ENCODE data around the gene ATXN7L1. TPM values are rescaled to one million over a fixed set of nuclear protein-coding genes. Genes with fewer than 3 reads are reported as not detected.
A peak's percentile ranks its signal among the peaks of the same experiment; 100 is the strongest.

Gene ATXN7L1
- total and polyA plus RNA-seq, 2 of the 13 experiments (the other 11 are each of a cell fraction or from before 2014, with no cell fraction given) = 4.1 to 7.8 TPM

DNA sequence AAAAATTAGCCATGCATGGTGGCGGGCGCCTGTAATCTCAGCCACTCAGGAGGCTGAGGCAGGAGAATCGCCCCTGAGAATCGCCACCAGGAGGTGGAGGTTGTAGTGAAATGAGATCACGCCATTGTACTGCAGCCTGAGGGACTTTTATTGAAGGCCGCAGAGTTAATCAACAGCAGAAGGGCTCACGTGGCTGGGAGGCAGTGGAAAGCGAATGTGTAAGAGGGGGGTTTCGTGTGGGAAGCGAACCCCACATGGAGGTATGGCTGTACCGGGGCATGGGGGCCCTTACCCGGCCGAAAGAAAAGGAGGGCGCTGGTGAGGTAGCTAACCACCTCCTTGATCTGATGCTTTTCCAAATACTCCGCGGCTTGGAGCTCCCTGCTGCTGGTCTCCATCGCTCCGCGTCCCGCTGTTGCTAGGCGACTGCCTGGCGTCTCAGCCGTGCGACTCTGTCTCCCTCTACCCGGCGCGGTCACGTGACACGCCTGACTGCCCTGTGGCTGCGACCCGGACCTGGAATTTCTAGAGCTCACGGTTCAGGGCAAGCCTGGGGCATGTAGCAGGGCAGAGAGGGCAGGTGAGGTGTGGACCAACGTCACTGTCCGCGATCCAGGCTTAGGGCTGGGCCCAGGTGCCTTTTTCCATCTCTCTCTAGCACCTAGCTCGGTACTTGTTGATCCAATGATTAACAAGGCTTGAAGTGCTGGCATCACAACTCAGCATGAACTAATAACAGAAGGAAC is 295.2 kb downstream of the ATXN7L1 start, which contains the start of gene EFCAB10 (continued):
- TF ChIP-seq CREM (IDR thresholded peaks at IDR 0.05) (peak; percentile 21; the same call in 1 of the 2 replicates), CREM (CRISPR knock-in tag; IDR thresholded peaks at IDR 0.05) (no peak), KLF6 (CRISPR knock-in tag; IDR thresholded peaks at IDR 0.05) (0 out of 2 replicates have a peak, but pooled peaks have one; percentile 43), POLR2G (IDR thresholded peaks at IDR 0.05; ENCODE audit: low read depth, low read length) (no peak), HMG20A (CRISPR knock-in tag; IDR thresholded peaks at IDR 0.05; ENCODE audit: borderline replicate concordance) (no peak), ZNF788 (CRISPR knock-in tag; IDR thresholded peaks at IDR 0.05; ENCODE audit: borderline replicate concordance) (peak; percentile 34; the same call in 1 of the 2 replicates), CC2D1A (CRISPR knock-in tag; IDR thresholded peaks at IDR 0.05) (no peak), ZNF652 (CRISPR knock-in tag; IDR thresholded peaks at IDR 0.05; ENCODE audit: borderline replicate concordance, low read depth) (no peak), MIER3 (CRISPR knock-in tag; IDR thresholded peaks at IDR 0.05; ENCODE audit: borderline replicate concordance) (no peak), ZC3H13 (CRISPR knock-in tag; IDR thresholded peaks at IDR 0.05) (no peak), ZNF3 (CRISPR knock-in tag; IDR thresholded peaks at IDR 0.05) (no peak), PITX1 (CRISPR knock-in tag; IDR thresholded peaks at IDR 0.05) (0 out of 2 replicates have a peak, but pooled peaks have one; percentile 18), SUZ12 (IDR thresholded peaks at IDR 0.05; ENCODE audit: low read depth, low read length) (no peak), HDAC1 (CRISPR knock-in tag; IDR thresholded peaks at IDR 0.05) (peak; percentile 68; the same call in 1 of the 2 replicates), NR3C1 (CRISPR knock-in tag; IDR thresholded peaks at IDR 0.05) (no peak), ISL2 (CRISPR knock-in tag; IDR thresholded peaks at IDR 0.05) (no peak)
- TF ChIP-seq, protein P1, sequence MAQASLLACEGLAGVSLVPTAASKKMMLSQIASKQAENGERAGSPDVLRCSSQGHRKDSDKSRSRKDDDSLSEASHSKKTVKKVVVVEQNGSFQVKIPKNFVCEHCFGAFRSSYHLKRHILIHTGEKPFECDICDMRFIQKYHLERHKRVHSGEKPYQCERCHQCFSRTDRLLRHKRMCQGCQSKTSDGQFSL (CRISPR knock-in tag; IDR thresholded peaks at IDR 0.05) = no peak
- TF ChIP-seq, protein P2, sequence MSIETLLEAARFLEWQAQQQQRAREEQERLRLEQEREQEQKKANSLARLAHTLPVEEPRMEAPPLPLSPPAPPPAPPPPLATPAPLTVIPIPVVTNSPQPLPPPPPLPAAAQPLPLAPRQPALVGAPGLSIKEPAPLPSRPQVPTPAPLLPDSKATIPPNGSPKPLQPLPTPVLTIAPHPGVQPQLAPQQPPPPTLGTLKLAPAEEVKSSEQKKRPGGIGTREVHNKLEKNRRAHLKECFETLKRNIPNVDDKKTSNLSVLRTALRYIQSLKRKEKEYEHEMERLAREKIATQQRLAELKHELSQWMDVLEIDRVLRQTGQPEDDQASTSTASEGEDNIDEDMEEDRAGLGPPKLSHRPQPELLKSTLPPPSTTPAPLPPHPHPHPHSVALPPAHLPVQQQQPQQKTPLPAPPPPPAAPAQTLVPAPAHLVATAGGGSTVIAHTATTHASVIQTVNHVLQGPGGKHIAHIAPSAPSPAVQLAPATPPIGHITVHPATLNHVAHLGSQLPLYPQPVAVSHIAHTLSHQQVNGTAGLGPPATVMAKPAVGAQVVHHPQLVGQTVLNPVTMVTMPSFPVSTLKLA (IDR thresholded peaks at IDR 0.05) = no peak
- TF ChIP-seq, protein P3, sequence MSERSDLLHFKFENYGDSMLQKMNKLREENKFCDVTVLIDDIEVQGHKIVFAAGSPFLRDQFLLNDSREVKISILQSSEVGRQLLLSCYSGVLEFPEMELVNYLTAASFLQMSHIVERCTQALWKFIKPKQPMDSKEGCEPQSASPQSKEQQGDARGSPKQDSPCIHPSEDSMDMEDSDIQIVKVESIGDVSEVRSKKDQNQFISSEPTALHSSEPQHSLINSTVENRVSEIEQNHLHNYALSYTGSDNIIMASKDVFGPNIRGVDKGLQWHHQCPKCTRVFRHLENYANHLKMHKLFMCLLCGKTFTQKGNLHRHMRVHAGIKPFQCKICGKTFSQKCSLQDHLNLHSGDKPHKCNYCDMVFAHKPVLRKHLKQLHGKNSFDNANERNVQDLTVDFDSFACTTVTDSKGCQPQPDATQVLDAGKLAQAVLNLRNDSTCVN (CRISPR knock-in tag; IDR thresholded peaks at IDR 0.05; ENCODE audit: borderline replicate concordance) = no peak; the same call in 1 of the 2 replicates
- TF ChIP-seq, protein P4, sequence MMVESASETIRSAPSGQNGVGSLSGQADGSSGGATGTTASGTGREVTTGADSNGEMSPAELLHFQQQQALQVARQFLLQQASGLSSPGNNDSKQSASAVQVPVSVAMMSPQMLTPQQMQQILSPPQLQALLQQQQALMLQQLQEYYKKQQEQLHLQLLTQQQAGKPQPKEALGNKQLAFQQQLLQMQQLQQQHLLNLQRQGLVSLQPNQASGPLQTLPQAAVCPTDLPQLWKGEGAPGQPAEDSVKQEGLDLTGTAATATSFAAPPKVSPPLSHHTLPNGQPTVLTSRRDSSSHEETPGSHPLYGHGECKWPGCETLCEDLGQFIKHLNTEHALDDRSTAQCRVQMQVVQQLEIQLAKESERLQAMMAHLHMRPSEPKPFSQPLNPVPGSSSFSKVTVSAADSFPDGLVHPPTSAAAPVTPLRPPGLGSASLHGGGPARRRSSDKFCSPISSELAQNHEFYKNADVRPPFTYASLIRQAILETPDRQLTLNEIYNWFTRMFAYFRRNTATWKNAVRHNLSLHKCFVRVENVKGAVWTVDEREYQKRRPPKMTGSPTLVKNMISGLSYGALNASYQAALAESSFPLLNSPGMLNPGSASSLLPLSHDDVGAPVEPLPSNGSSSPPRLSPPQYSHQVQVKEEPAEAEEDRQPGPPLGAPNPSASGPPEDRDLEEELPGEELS (CRISPR knock-in tag; IDR thresholded peaks at IDR 0.05) = no peak
- TF ChIP-seq, protein P5, sequence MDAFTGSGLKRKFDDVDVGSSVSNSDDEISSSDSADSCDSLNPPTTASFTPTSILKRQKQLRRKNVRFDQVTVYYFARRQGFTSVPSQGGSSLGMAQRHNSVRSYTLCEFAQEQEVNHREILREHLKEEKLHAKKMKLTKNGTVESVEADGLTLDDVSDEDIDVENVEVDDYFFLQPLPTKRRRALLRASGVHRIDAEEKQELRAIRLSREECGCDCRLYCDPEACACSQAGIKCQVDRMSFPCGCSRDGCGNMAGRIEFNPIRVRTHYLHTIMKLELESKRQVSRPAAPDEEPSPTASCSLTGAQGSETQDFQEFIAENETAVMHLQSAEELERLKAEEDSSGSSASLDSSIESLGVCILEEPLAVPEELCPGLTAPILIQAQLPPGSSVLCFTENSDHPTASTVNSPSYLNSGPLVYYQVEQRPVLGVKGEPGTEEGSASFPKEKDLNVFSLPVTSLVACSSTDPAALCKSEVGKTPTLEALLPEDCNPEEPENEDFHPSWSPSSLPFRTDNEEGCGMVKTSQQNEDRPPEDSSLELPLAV (CRISPR knock-in tag; conservative IDR thresholded peaks at IDR 0.05; ENCODE audit: low read depth) = no peak
